ENCODE measurements around the gene EEF2K.

Gene EEF2K

DNA sequence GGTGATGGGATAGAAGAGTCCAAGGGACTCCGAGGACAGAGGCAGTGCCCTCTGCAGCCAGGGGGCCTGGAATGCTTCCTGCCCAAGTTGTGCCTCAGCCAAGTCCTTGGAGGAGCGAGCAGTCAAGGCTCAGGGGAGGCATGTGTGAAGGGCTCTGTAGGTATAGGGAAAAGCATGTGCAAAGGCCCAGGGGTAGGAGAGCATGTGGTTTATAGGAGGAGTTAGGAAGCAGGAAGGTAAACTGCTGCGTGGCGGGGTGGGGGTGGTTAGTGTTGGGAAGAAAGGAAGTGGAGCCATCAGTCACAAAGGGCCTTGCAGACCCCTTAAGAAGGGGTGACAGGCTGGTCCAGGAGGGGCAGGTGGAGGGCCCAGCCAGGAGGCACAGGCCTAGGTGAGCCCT lies 98.3 kb downstream of the EEF2K start:
- TF ChIP-seq YY1 (IDR thresholded peaks at IDR 0.05; ENCODE audit: insufficient read depth, insufficient read length), result no peak
- no peak for TF ChIP-seq SUZ12 (IDR thresholded peaks at IDR 0.05; ENCODE audit: extremely low read depth, insufficient read depth, insufficient read length)
- TF ChIP-seq ZNF274 (IDR thresholded peaks at IDR 0.05; ENCODE audit: low read depth, low read length), result no peak
- Histone ChIP-seq H3K36me3 (ENCODE audit: insufficient read depth, insufficient read length, low read length) (peaks cover 96% of the 10 kb centered on the region), H3K4me1 (ENCODE audit: insufficient read depth, insufficient read length) (peaks cover 2% of the 10 kb centered on the region), H3K4me3 (ENCODE audit: insufficient read length, low read depth) (no peak overlapping the region), H3K9ac (ENCODE audit: insufficient read length, low read depth) (no peak overlapping the region), H3K9me3 (ENCODE audit: insufficient read depth, low read length) (no peaks in the 10 kb centered on the region), H3K27me3 (ENCODE audit: insufficient read depth, insufficient read length) (no peaks in the 10 kb centered on the region)
- no peak for DNase-seq (ENCODE audit: low read depth, low spot score)

- H3K36me3 ChIP-seq (ENCODE audit: insufficient read depth, insufficient read length, low read length), result peaks cover 95% of the 10 kb centered on the region
- no peaks in the 10 kb centered on the region for H3K4me1 ChIP-seq (ENCODE audit: insufficient read depth, insufficient read length)
- no peak for TF ChIP-seq SUZ12 (IDR thresholded peaks at IDR 0.05; ENCODE audit: extremely low read depth, insufficient read depth, insufficient read length)
- no peak for TF ChIP-seq YY1 (IDR thresholded peaks at IDR 0.05; ENCODE audit: insufficient read depth, insufficient read length)
- no peak for TF ChIP-seq ZNF274 (IDR thresholded peaks at IDR 0.05; ENCODE audit: low read depth, low read length)
- no peak overlapping the region for H3K9ac ChIP-seq (ENCODE audit: insufficient read length, low read depth)
- no peaks in the 10 kb centered on the region for H3K27me3 ChIP-seq (ENCODE audit: insufficient read depth, insufficient read length)
- H3K4me3 ChIP-seq (ENCODE audit: insufficient read length, low read depth), result no peak overlapping the region
- DNase-seq (ENCODE audit: low read depth, low spot score), result no peak
- no peaks in the 10 kb centered on the region for H3K9me3 ChIP-seq (ENCODE audit: insufficient read depth, low read length)
Measured at GRCh38 chr16:22306788-22307187, 100.7 kb downstream of the EEF2K start.

GRCh38 chr16:22307838-22308237 lies 101.8 kb downstream of the EEF2K start:
- Histone ChIP-seq H3K9ac (ENCODE audit: insufficient read length, low read depth) (no peak overlapping the region), H3K4me3 (ENCODE audit: insufficient read length, low read depth) (no peak overlapping the region), H3K9me3 (ENCODE audit: insufficient read depth, low read length) (no peaks in the 10 kb centered on the region), H3K27me3 (ENCODE audit: insufficient read depth, insufficient read length) (no peaks in the 10 kb centered on the region), H3K4me1 (ENCODE audit: insufficient read depth, insufficient read length) (no peaks in the 10 kb centered on the region), H3K36me3 (ENCODE audit: insufficient read depth, insufficient read length, low read length) (peaks cover 95% of the 10 kb centered on the region)
- no peak for DNase-seq (ENCODE audit: low read depth, low spot score)
- TF ChIP-seq YY1 (IDR thresholded peaks at IDR 0.05; ENCODE audit: insufficient read depth, insufficient read length) (no peak), ZNF274 (IDR thresholded peaks at IDR 0.05; ENCODE audit: low read depth, low read length) (no peak), SUZ12 (IDR thresholded peaks at IDR 0.05; ENCODE audit: extremely low read depth, insufficient read depth, insufficient read length) (no peak)

GRCh38 chr16:22308824-22309520 lies 102.9 kb downstream of the EEF2K start:
- H3K9me3 ChIP-seq (ENCODE audit: insufficient read depth, low read length), result no peaks in the 10 kb centered on the region
- H3K4me1 ChIP-seq (ENCODE audit: insufficient read depth, insufficient read length), result no peaks in the 10 kb centered on the region
- DNase-seq (ENCODE audit: low read depth, low spot score), result no peak
- no peaks in the 10 kb centered on the region for H3K27me3 ChIP-seq (ENCODE audit: insufficient read depth, insufficient read length)
- no peak overlapping the region for H3K9ac ChIP-seq (ENCODE audit: insufficient read length, low read depth)
- TF ChIP-seq ZNF274 (IDR thresholded peaks at IDR 0.05; ENCODE audit: low read depth, low read length) (no peak), SUZ12 (IDR thresholded peaks at IDR 0.05; ENCODE audit: extremely low read depth, insufficient read depth, insufficient read length) (no peak), YY1 (IDR thresholded peaks at IDR 0.05; ENCODE audit: insufficient read depth, insufficient read length) (no peak)
- no peak overlapping the region for H3K4me3 ChIP-seq (ENCODE audit: insufficient read length, low read depth)
- H3K36me3 ChIP-seq (ENCODE audit: insufficient read depth, insufficient read length, low read length), result peaks cover 95% of the 10 kb centered on the region

GRCh38 chr16:22311520-22311919 lies 105.4 kb downstream of the EEF2K start:
- H3K36me3 ChIP-seq (ENCODE audit: insufficient read depth, insufficient read length, low read length), result peaks cover 89% of the 10 kb centered on the region
- TF ChIP-seq ZNF274 (IDR thresholded peaks at IDR 0.05; ENCODE audit: low read depth, low read length) (no peak), SUZ12 (IDR thresholded peaks at IDR 0.05; ENCODE audit: extremely low read depth, insufficient read depth, insufficient read length) (no peak), YY1 (IDR thresholded peaks at IDR 0.05; ENCODE audit: insufficient read depth, insufficient read length) (no peak)
- DNase-seq (ENCODE audit: low read depth, low spot score), result no peak
- no peak overlapping the region for H3K9ac ChIP-seq (ENCODE audit: insufficient read length, low read depth)
- H3K9me3 ChIP-seq (ENCODE audit: insufficient read depth, low read length), result no peaks in the 10 kb centered on the region
- no peak overlapping the region for H3K4me3 ChIP-seq (ENCODE audit: insufficient read length, low read depth)
- no peaks in the 10 kb centered on the region for H3K27me3 ChIP-seq (ENCODE audit: insufficient read depth, insufficient read length)
- H3K4me1 ChIP-seq (ENCODE audit: insufficient read depth, insufficient read length), result no peaks in the 10 kb centered on the region

DNA sequence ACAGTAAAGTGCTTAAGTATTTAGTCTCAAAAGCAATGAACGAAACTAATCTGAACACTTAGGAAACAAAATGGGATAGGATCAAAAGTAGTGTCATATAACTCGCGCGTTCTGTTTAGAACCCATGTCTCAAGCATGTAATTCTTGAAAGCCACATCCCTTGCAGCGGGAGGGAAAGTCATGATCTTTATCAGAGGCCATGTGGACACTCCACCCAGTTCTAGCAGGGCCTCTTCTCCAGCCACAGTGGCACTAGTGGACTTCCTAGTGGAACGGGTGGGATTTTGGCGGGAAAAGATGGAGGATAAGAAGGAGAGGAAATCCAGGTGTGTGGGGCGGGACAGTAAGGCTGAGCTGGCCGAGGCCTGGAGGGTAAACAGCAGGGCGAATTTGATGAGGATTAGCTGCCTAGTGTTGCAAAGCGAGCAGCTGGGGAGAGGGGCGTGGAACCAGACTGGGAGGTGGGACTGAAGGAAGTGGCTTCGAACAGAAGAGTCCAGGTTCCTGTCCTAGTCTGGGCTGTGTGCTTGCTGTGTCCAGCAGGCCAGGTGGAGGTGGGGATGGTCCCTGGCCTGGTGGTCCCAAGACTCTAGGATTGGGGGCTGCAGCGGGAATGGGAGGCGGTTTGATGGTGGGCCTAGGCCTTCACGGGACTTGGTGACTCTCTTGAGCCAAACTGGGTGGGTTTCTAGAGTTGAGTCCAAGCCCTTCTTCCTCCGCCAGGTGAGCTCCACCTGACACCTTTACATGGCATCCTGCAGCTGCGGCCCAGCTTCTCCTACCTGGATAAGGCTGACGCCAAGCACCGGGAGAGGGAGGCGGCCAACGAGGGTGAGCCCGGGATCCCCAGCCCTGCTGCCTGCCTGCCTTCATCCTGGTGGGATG lies 107.1 kb downstream of the EEF2K start:
- H3K9ac ChIP-seq (ENCODE audit: insufficient read length, low read depth), result no peak overlapping the region
- no peak for DNase-seq (ENCODE audit: low read depth, low spot score)
- no peaks in the 10 kb centered on the region for H3K27me3 ChIP-seq (ENCODE audit: insufficient read depth, insufficient read length)
- TF ChIP-seq ZNF274 (IDR thresholded peaks at IDR 0.05; ENCODE audit: low read depth, low read length) (no peak), SUZ12 (IDR thresholded peaks at IDR 0.05; ENCODE audit: extremely low read depth, insufficient read depth, insufficient read length) (no peak), YY1 (IDR thresholded peaks at IDR 0.05; ENCODE audit: insufficient read depth, insufficient read length) (no peak)
- peaks cover 88% of the 10 kb centered on the region for H3K36me3 ChIP-seq (ENCODE audit: insufficient read depth, insufficient read length, low read length)
- H3K4me1 ChIP-seq (ENCODE audit: insufficient read depth, insufficient read length), result no peaks in the 10 kb centered on the region
- H3K9me3 ChIP-seq (ENCODE audit: insufficient read depth, low read length), result no peaks in the 10 kb centered on the region
- no peak overlapping the region for H3K4me3 ChIP-seq (ENCODE audit: insufficient read length, low read depth)

DNA sequence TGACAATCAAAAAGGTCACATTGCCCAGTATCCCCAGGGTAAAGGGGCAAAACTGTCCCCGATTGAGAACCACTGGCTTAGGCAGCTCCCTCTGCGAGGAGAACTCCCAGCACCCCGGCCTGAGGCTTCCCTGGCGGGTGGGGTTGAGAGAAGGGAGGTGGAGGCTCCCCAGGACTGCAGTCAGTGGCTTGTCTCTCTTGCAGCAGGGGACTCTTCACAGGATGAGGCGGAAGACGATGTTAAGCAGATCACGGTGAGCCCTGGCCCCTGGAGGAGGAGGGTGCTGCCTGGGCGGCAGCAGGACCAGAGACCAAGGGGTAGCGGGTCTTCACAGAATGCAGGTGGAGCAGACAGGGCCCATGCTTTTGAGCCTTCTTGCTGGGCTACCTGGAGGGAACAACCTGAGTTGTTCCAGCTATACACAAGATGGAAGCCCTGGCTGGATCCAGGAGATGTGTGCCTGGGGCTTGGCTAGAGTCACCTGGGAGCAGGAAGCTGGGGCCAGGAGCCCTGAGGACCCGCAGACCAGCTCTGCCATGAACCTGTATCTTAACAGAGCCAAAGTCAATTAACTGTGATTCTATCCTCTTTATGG lies 107.9 kb downstream of the EEF2K start:
- no peak for DNase-seq (ENCODE audit: low read depth, low spot score)
- Histone ChIP-seq H3K4me1 (ENCODE audit: insufficient read depth, insufficient read length) (no peaks in the 10 kb centered on the region), H3K36me3 (ENCODE audit: insufficient read depth, insufficient read length, low read length) (peaks cover 88% of the 10 kb centered on the region), H3K27me3 (ENCODE audit: insufficient read depth, insufficient read length) (no peaks in the 10 kb centered on the region), H3K9ac (ENCODE audit: insufficient read length, low read depth) (no peak overlapping the region), H3K4me3 (ENCODE audit: insufficient read length, low read depth) (no peak overlapping the region), H3K9me3 (ENCODE audit: insufficient read depth, low read length) (no peaks in the 10 kb centered on the region)
- TF ChIP-seq YY1 (IDR thresholded peaks at IDR 0.05; ENCODE audit: insufficient read depth, insufficient read length) (no peak), SUZ12 (IDR thresholded peaks at IDR 0.05; ENCODE audit: extremely low read depth, insufficient read depth, insufficient read length) (no peak), ZNF274 (IDR thresholded peaks at IDR 0.05; ENCODE audit: low read depth, low read length) (no peak)

Data from NT2/D1 (cell line).